ENCODE data around the gene HADH.
"Not testable (repeated sequence)": the region's sequence is repeated elsewhere in the genome, so short reads cannot be mapped to it uniquely, and the experiment has no call there.

Gene HADH

GRCh38 chr4:107996949-107997788 is 7.5 kb downstream of the HADH start:
- DNase-seq: no peak

GRCh38 chr4:107997794-107998193 is 8.1 kb downstream of the HADH start:
- DNase-seq (no peak), ATAC-seq (no peak)

More at GRCh38 chr4:107996949-107997788, 7.5 kb downstream of the HADH start:
- ATAC-seq: no peak

- ATAC-seq: no peak
- DNase-seq: no peak
Measured at GRCh38 chr4:107999932-108000539, 10.3 kb downstream of the HADH start.

- ATAC-seq (no peak), DNase-seq (no peak)
Measured at GRCh38 chr4:108001540-108002135, 11.9 kb downstream of the HADH start.

GRCh38 chr4:108003982-108004515 is 14.4 kb downstream of the HADH start:
- no peak for ATAC-seq
- DNase-seq: no peak

- DNase-seq (no peak), ATAC-seq (no peak)
Measured at GRCh38 chr4:108004646-108005045, 15.0 kb downstream of the HADH start.

- DNase-seq (no peak), ATAC-seq (no peak)
Measured at GRCh38 chr4:108005807-108006206, 16.1 kb downstream of the HADH start.

GRCh38 chr4:108006361-108006760 is 16.7 kb downstream of the HADH start:
- ATAC-seq: peak; percentile 49
- no peak for DNase-seq

- DNase-seq (no peak), ATAC-seq (no peak)
Measured at GRCh38 chr4:108007984-108008383, 18.3 kb downstream of the HADH start.

GRCh38 chr4:108008721-108009120 is 19.0 kb downstream of the HADH start:
- DNase-seq (no peak), ATAC-seq (no peak)

GRCh38 chr4:108010167-108010566 is 20.5 kb downstream of the HADH start:
- no peak for ATAC-seq
- DNase-seq: no peak

GRCh38 chr4:108012382-108012781 is 22.7 kb downstream of the HADH start:
- ATAC-seq, DNase-seq: not testable (repeated sequence)

- DNase-seq: no peak
- no peak for ATAC-seq
Measured at GRCh38 chr4:108013327-108013726, 23.6 kb downstream of the HADH start.

- DNase-seq (no peak), ATAC-seq (no peak)
Measured at GRCh38 chr4:108013955-108014354, 24.3 kb downstream of the HADH start.

GRCh38 chr4:108018040-108018883 is 28.6 kb downstream of the HADH start:
- peak; percentile 87 for DNase-seq
- ATAC-seq: peak; percentile 65

GRCh38 chr4:108018884-108019187 is 29.1 kb downstream of the HADH start:
- DNase-seq (no peak), ATAC-seq (no peak)

GRCh38 chr4:108024085-108024877 is 34.6 kb downstream of the HADH start:
- DNase-seq (no peak), ATAC-seq (no peak)

GRCh38 chr4:108024878-108025165 is 35.1 kb downstream of the HADH start:
- ATAC-seq (no peak), DNase-seq (no peak)

- DNase-seq (peak; percentile 39), ATAC-seq (no peak)
Measured at GRCh38 chr4:108029016-108029720, 39.5 kb downstream of the HADH start.

- peak; percentile 22 for DNase-seq
Measured at GRCh38 chr4:108029731-108030130, 40.0 kb downstream of the HADH start.

GRCh38 chr4:108030332-108030731 is 40.6 kb downstream of the HADH start:
- DNase-seq: peak; percentile 65
- peak; percentile 82 for ATAC-seq

More at GRCh38 chr4:108029731-108030130, 40.0 kb downstream of the HADH start:
- peak; percentile 42 for ATAC-seq
